HepG2 (cell line): ENCODE data around the gene CLRN2. TPM values are rescaled to one million over a fixed set of nuclear protein-coding genes. Genes with fewer than 3 reads are reported as not detected.
A peak's percentile ranks its signal among the peaks of the same experiment; 100 is the strongest.

ENCODE experiments used
- SMARCE1 ChIP-seq: fragments of 450-650 bp; IDR thresholded peaks from 2 replicates; pipeline ENCODE4 v1.6.1; 2017; ENCODE audit warnings: borderline replicate concordance
- SNAPC2 ChIP-seq: sonication (generic); formaldehyde crosslinking; IDR thresholded peaks from 2 replicates; pipeline ENCODE4 v1.8.1; 2022; ENCODE audit warnings: mild to moderate bottlenecking, missing genetic modification reagents
- SYNCRIP ChIP-seq: fragments of 200-400 bp; formaldehyde crosslinking; IDR thresholded peaks from 2 replicates; pipeline ENCODE4 v1.6.1; 2018; ENCODE audit warnings: mild to moderate bottlenecking, low read depth, low read length; ENCODE audit not compliant: insufficient read depth
- WIZ ChIP-seq: sonication (generic); formaldehyde crosslinking; IDR thresholded peaks from 2 replicates; pipeline ENCODE4 v1.5.1; 2020; ENCODE audit warnings: mild to moderate bottlenecking, missing genetic modification reagents
- ZBED4 ChIP-seq: sonication (generic); formaldehyde crosslinking; IDR thresholded peaks from 2 replicates; pipeline ENCODE4 v1.4.0; 2020; ENCODE audit warnings: missing genetic modification reagents, borderline replicate concordance
- ZKSCAN5 ChIP-seq: sonication (generic); formaldehyde crosslinking; IDR thresholded peaks from 2 replicates; pipeline ENCODE4 v1.5.1; 2020; ENCODE audit warnings: mild to moderate bottlenecking, missing genetic modification reagents
- ZNF407 ChIP-seq: sonication (generic); formaldehyde crosslinking; IDR thresholded peaks from one replicate; pipeline ENCODE4 v1.5.1; 2020; ENCODE audit warnings: mild to moderate bottlenecking, missing genetic modification reagents; ENCODE audit errors: not compliant biosample characterization
- ZNF597 ChIP-seq: sonication (generic); formaldehyde crosslinking; IDR thresholded peaks from 2 replicates; pipeline ENCODE4 v1.5.0; 2020; ENCODE audit warnings: missing genetic modification reagents
- ZNF800 ChIP-seq: sonication (generic); formaldehyde crosslinking; IDR thresholded peaks from 2 replicates; pipeline ENCODE4 v1.4.0; 2020; ENCODE audit warnings: missing genetic modification reagents
- ZUFSP ChIP-seq: sonication (generic); formaldehyde crosslinking; IDR thresholded peaks from 2 replicates; pipeline ENCODE4 v1.9.0; 2021; ENCODE audit warnings: missing genetic modification reagents, mild to moderate bottlenecking, borderline replicate concordance
- polyA plus RNA-seq, 8 experiments: library from polyadenylated mRNA; depleted of rRNA in 3 of 8; stranded (reverse) in 7 of 8; unstranded in 1 of 8; fragments of >200 nt; fragmentation: Illumina TruSeq in 4 of 8; extraction: Trizol in 4 of 8; gene quantifications; 2 replicates each; pipeline versions ENCODE4 v1.2.1 to v1.2.3, GENCODE V29; 2011 to 2016; ENCODE audit warnings: low read depth in 4 of 8, missing spikeins in 1 of 8, mixed read lengths in 1 of 8; ENCODE audit not compliant: insufficient read depth in 1 of 8
- total RNA-seq, 5 experiments: library from RNA; depleted of rRNA; stranded (reverse); fragments of >200 nt; fragmentation: Illumina TruSeq; extraction: Trizol; gene quantifications; 2 replicates each; pipeline ENCODE4 v1.2.3, GENCODE V29; 2016; ENCODE audit warnings: low read depth in 1 of 5

Gene CLRN2
- total and polyA plus RNA-seq, 2 of the 13 experiments (the other 11 are each of a cell fraction or from before 2014, with no cell fraction given): not detected

- no peak for TF ChIP-seq ZNF407 (CRISPR knock-in tag)
- no peak for TF ChIP-seq SYNCRIP
- TF ChIP-seq SMARCE1: no peak
- TF ChIP-seq ZUFSP (CRISPR knock-in tag): no peak
- TF ChIP-seq ZNF597 (CRISPR knock-in tag): no peak
- TF ChIP-seq WIZ (CRISPR knock-in tag): no peak; the same call in 1 of the 2 replicates
- no peak for TF ChIP-seq ZKSCAN5 (CRISPR knock-in tag)
- TF ChIP-seq SNAPC2 (CRISPR knock-in tag): no peak
- TF ChIP-seq ZBED4 (CRISPR knock-in tag): no peak
- TF ChIP-seq ZNF800: 0 out of 2 replicates have a peak, but pooled peaks have one; percentile 2
Measured at GRCh38 chr4:17511950-17512795, 2.8 kb upstream of the CLRN2 start, which contains the start of gene QDPR (continued).
